ENCODE measurements around the gene MRFAP1L1. TPM values are rescaled to one million over a fixed set of nuclear protein-coding genes. Genes with fewer than 3 reads are reported as not detected.
A peak's percentile ranks its signal among the peaks of the same experiment; 100 is the strongest.

The MRFAP1L1 gene
- total and polyA plus RNA-seq, 9 of the 15 experiments (the other 6 are each of a cell fraction or from before 2014, with no cell fraction given): 37.6 to 111 (median 83.8) TPM

DNA sequence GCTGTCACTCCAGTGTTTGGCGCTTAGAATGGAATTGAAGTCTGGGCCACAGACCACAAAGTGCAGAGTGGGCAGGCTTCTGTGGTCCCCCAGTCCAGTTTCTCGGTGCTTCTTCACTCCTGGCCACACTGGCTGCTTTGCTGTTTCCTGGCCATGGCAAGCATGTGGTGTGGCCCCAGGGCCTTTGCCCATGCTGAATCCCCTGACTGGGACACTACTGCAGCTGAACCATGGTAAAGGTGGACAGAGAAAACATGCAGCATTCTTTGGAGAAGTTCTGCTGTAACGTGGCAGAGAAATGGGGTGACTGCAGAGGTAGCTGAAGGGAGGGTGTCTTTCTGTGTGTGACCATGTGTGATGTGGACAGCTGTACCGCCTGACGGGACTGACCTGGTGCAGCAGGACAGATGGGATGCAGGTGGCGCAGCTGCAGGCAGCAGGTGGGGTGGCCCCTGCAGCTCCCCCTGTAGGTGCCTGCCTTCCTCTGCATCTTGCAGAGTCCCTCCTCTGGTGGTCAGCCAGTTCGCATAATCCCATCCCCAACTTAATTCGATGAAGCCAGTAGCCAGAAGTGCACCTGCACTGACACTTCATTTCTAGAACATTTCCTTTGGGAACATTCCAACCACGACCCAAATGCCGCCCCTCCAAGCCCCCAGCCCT, 29.2 kb downstream of the MRFAP1L1 start (continued):
- TF ChIP-seq SREBF2 (CRISPR knock-in tag; IDR thresholded peaks at IDR 0.05): no peak
- TF ChIP-seq RFX5 (IDR thresholded peaks at IDR 0.05; ENCODE audit: low read depth, low read length): no peak
- no peak for TF ChIP-seq TOE1 (IDR thresholded peaks at IDR 0.05; ENCODE audit: borderline replicate concordance)
- no peak for TF ChIP-seq TOE1 (CRISPR knock-in tag; IDR thresholded peaks at IDR 0.05; ENCODE audit: borderline replicate concordance, low read depth)
- no peak for TF ChIP-seq ZNF512 (tag; IDR thresholded peaks at IDR 0.05)
- no peak for TF ChIP-seq BMI1 (IDR thresholded peaks at IDR 0.05; ENCODE audit: low read length)
- no peak for TF ChIP-seq HOMEZ (CRISPR knock-in tag; IDR thresholded peaks at IDR 0.05)
- TF ChIP-seq PHTF2 (CRISPR knock-in tag; IDR thresholded peaks at IDR 0.05): no peak
- TF ChIP-seq, protein P1, sequence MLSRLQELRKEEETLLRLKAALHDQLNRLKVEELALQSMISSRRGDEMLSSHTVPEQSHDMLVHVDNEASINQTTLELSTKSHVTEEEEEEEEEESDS (CRISPR knock-in tag; IDR thresholded peaks at IDR 0.05): no peak
- TF ChIP-seq NEUROD1 (IDR thresholded peaks at IDR 0.05; ENCODE audit: borderline replicate concordance, low read depth, low read length, partially characterized antibody): no peak
- no peak for TF ChIP-seq CBX5 (IDR thresholded peaks at IDR 0.05; ENCODE audit: borderline replicate concordance, low read depth)
- TF ChIP-seq, protein P2, sequence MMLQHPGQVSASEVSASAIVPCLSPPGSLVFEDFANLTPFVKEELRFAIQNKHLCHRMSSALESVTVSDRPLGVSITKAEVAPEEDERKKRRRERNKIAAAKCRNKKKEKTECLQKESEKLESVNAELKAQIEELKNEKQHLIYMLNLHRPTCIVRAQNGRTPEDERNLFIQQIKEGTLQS (IDR thresholded peaks at IDR 0.05): no peak
- TF ChIP-seq, protein P2 (CRISPR knock-in tag; conservative IDR thresholded peaks at IDR 0.05): no peak
- TF ChIP-seq, protein P3, sequence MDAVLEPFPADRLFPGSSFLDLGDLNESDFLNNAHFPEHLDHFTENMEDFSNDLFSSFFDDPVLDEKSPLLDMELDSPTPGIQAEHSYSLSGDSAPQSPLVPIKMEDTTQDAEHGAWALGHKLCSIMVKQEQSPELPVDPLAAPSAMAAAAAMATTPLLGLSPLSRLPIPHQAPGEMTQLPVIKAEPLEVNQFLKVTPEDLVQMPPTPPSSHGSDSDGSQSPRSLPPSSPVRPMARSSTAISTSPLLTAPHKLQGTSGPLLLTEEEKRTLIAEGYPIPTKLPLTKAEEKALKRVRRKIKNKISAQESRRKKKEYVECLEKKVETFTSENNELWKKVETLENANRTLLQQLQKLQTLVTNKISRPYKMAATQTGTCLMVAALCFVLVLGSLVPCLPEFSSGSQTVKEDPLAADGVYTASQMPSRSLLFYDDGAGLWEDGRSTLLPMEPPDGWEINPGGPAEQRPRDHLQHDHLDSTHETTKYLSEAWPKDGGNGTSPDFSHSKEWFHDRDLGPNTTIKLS (IDR thresholded peaks at IDR 0.05; ENCODE audit: borderline replicate concordance, low read depth): no peak
- TF ChIP-seq TARDBP (IDR thresholded peaks at IDR 0.05): no peak
- no peak for TF ChIP-seq NR2F6 (CRISPR knock-in tag; IDR thresholded peaks at IDR 0.05)
- peak in 2 of 3 experiments; percentile 57 to 90; a peak in 5 of 6 replicates for TF ChIP-seq CTCF (IDR thresholded peaks at IDR 0.05 in 2 of 3, conservative IDR thresholded peaks at IDR 0.05 in 1 of 3; ENCODE audit: insufficient read depth in 2 of 3, low read depth in 1 of 3, low read length in 3 of 3)
- TF ChIP-seq ZNF696 (CRISPR knock-in tag; conservative IDR thresholded peaks at IDR 0.05): no peak
